VCaP (cell line): ENCODE measurements around the gene MTERF4.

Experiments used
- H3K27ac ChIP-seq: fragments of 450-650 bp; 2 replicates; pipeline ENCODE4 v1.5.1; 2017
- TF ChIP-seq, protein P1 (sequence below): fragments of 450-650 bp; conservative IDR thresholded peaks from 2 replicates; pipeline ENCODE4 v1.5.1; 2017; ENCODE audit warnings: mild to moderate bottlenecking, moderate library complexity

The MTERF4 gene

DNA sequence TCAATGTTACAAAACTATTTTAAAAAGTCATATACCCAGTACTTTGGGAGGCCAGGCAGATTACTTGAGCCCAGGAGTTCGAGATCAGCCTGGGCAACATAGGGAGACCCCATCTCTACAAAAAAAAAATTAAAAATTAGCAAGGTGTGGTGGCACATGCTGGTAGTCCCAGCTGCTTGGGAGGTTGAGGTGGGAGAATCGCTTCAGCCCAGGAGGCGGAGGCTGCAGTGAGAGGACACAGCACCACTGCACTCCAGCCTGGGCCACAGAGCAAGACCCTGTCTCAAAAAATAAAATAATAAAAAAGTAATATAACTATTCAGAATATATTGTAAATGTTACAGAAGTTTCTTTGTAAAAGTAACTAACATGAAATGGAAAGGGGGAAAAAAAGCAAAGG is 45.2 kb upstream of the MTERF4 start:
- TF ChIP-seq, protein P1, sequence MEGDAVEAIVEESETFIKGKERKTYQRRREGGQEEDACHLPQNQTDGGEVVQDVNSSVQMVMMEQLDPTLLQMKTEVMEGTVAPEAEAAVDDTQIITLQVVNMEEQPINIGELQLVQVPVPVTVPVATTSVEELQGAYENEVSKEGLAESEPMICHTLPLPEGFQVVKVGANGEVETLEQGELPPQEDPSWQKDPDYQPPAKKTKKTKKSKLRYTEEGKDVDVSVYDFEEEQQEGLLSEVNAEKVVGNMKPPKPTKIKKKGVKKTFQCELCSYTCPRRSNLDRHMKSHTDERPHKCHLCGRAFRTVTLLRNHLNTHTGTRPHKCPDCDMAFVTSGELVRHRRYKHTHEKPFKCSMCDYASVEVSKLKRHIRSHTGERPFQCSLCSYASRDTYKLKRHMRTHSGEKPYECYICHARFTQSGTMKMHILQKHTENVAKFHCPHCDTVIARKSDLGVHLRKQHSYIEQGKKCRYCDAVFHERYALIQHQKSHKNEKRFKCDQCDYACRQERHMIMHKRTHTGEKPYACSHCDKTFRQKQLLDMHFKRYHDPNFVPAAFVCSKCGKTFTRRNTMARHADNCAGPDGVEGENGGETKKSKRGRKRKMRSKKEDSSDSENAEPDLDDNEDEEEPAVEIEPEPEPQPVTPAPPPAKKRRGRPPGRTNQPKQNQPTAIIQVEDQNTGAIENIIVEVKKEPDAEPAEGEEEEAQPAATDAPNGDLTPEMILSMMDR: no peak

GRCh38 chr2:241146286-241146685 is 44.2 kb upstream of the MTERF4 start:
- peak overlapping the region; percentile 10; the same call in 1 of the 2 replicates for H3K27ac ChIP-seq
- TF ChIP-seq, protein P1: no peak

More for the DNA sequence above, 45.2 kb upstream of the MTERF4 start:
- H3K27ac ChIP-seq: peak overlapping the region; percentile 83; the same call in 1 of the 2 replicates

GRCh38 chr2:241142593-241142992 is 40.5 kb upstream of the MTERF4 start:
- H3K27ac ChIP-seq: no peak overlapping the region

GRCh38 chr2:241142063-241142462 is 40.0 kb upstream of the MTERF4 start:
- TF ChIP-seq, protein P1: no peak
- H3K27ac ChIP-seq: no peak overlapping the region

More at GRCh38 chr2:241142593-241142992, 40.5 kb upstream of the MTERF4 start:
- TF ChIP-seq, protein P1: no peak

GRCh38 chr2:241141214-241141770 is 39.2 kb upstream of the MTERF4 start:
- TF ChIP-seq, protein P1: no peak
- no peak overlapping the region for H3K27ac ChIP-seq

DNA sequence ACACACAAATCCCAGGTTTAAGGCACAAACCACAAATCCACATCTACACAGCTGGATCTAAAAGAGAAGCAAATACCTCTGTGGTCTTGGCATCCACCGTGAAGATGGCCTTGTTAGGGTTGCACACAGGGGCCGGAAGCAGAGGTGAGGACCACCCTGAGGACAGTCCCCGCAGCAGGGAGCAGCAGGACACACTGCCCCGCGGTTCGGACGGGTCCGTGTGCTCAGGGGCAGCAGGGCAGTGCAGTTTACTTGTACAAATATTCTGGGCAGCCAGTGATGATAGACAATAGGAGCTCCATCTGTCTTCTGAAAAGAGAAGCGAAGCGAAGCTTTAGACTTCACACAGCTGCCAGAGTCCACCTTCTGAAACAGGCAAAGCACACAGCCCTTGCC is 38.4 kb upstream of the MTERF4 start:
- no peak overlapping the region for H3K27ac ChIP-seq
- TF ChIP-seq, protein P1: no peak

DNA sequence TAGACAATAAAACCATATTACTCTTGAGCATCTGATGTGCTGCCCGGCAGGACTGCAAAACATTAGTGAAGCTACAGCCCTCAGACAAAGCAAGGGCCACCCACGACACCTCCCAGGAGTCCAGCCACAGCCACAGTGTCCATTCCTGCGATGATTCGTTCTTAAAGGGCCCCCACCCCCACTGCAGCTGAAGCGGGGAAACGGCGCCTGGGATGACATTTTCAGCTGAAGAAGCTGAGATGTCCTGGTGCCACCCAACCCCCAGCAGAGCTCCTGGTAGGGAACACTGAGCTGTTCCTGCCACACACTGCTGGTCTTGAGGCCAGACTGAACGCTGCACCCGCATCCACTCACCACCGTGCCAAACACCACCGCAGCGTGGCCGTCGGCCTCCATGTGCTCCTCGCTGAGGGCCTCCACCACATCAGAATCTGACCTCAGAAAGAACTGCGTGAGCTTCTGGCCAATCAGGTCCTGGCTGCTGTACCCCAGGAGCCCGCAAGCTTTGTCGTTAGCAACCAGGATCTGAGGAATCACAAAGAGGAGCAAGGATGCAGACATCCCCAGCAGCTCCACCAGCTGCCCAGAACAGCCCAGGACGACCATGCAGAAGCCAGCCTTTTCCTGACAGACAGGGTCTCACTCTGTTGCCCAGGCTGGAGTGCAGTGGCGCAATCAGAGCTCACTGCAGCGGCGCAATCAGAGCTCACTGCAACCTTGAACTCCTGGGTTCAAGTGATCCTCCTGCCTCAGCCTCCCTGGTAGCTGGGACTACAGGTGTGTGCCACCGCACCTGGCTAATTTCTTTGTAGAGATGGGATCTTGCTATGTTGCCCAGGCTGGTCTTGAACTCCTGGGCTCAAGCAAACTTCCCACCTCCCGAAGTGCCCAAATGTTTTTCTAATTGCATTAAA is 37.7 kb upstream of the MTERF4 start:
- H3K27ac ChIP-seq: no peak overlapping the region
- TF ChIP-seq, protein P1: no peak
